GM19438 (cell line): Measurements from ENCODE around the gene WDR62.

Experiments used
- ATAC-seq: cut with Tn5 transposase; IDR thresholded peaks from one replicate; pipeline ENCODE4 v1.9.1; 2021; ENCODE audit warnings: low read depth; ENCODE audit not compliant: unreplicated experiment

Gene WDR62

DNA sequence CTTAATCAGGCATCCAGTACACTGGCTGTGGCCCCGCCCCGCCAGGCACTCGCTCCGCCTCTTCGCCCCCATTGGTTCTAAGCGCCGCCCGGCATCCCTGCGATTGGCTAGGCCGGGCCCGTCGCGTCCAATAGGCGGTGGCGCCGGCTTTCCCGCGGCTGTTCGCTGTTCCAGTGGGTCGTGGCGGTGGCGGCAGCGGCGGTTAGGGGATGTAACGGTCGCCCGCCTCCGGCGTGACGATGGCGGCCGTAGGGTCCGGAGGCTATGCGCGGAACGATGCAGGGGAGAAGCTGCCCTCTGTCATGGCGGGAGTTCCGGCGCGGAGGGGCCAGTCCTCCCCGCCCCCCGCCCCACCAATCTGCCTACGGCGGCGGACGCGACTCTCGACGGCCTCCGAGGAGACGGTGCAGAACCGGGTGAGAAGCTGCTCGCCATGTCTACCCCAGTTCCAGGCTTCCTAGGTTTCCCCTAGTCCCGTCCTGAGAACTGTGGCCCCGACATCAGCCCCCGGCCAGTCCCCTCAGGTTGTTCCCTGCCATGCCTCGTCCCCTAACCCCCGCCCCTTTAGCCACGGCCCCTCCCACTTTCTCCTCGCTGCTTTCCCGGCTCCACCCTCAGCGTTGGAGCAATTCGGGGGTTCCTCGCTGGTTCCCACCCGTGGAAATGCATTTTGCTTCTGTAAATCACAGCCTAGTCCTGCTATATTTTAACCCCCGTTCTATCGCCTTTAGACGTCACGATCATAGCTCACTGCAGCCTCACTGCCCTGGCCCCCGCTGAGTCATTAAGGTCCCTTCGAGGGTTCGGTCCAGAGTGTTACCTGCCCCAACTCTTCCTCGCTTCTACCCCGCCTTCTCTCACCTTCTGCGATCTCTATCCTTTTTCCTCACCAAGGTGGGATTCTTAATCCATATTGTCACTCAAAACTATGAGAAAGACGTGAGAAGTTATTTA, at the start of gene WDR62:
TSS of gene WDR62 (plus strand) at position 165 of the 954 bp plus-strand sequence. CDS start at position 240, 75 bp downstream.
- ATAC-seq: peak; percentile 74

DNA sequence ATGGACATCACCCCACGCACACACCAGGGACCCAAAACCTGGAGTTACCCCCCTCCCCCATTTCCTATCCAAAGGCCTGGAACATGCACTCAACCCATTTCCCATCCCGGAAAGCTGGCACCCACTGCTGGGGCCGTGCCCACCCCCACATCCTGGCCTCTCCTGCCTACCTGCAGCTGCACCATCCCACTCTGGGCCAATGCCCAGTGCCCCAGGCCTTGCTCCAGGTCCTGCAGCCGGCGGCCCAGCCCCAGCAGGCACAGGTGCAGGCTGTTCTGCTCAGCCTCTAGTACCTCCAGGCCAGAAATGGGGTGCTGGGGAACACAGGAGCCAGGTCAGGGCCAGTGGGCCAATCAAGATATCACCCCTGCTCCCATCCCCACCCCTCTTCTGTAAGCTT, 47.7 kb upstream of the WDR62 start:
- ATAC-seq: no peak

DNA sequence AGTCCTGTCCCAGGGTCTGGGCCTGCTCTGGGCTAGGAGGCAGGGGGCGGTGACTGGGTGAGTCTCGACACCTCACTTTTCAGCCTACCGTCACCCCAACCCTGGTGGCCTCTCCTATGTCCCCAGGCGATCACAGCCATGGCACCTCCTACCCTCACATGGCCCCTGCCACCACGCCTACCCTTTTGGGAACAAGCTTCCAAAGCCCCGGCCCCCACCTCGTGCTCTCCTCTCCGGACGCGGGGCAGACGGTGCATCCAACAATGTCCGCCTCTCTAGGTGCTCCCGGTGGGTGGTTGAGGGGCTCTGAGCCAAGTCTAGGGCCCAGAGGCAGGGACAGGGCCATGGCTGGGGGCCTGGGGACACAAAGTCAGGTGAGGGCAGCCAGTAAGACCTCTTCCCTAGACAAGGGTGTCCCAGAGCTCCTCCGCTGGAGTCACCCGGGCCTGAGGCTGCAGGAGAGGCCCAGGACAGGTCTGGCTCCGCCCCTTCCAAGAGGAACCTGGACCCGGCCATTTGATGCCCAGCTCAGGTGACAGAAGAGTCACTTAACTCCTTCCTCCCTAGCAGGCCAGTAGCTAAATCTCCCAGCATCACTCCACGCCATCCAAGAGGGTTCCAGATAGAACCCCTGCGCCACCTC, 46.2 kb upstream of the WDR62 start, which contains the start of gene SYNE4:
TSS of gene SYNE4 (minus strand) at position 478 of the 643 bp plus-strand sequence. CDS start at position 346, 132 bp downstream.
- ATAC-seq: no peak

GRCh38 chr19:36009220-36009619, 45.5 kb upstream of the WDR62 start:
- ATAC-seq: no peak

GRCh38 chr19:36009633-36010379, 44.9 kb upstream of the WDR62 start:
- ATAC-seq: no peak

DNA sequence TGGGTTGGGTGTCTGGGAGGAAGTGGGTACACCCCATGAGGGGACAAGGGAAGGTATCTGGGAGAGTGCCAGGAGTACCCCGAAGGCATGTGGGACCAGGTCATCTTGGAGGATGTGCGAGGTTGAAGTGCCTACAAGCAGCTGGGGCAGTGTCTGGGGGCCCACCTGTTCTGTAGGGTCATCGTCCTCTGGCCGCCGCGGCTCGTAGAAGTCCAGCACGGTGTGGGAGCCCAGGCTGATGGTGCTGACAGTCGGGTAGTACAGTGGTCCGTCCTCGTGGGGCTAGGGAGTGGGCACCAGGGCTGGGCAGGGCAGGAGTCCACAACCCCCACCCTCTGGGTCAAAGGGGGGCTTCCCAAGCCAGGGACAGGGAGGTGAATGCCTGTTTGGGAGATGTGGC, 44.3 kb upstream of the WDR62 start:
- no peak for ATAC-seq

DNA sequence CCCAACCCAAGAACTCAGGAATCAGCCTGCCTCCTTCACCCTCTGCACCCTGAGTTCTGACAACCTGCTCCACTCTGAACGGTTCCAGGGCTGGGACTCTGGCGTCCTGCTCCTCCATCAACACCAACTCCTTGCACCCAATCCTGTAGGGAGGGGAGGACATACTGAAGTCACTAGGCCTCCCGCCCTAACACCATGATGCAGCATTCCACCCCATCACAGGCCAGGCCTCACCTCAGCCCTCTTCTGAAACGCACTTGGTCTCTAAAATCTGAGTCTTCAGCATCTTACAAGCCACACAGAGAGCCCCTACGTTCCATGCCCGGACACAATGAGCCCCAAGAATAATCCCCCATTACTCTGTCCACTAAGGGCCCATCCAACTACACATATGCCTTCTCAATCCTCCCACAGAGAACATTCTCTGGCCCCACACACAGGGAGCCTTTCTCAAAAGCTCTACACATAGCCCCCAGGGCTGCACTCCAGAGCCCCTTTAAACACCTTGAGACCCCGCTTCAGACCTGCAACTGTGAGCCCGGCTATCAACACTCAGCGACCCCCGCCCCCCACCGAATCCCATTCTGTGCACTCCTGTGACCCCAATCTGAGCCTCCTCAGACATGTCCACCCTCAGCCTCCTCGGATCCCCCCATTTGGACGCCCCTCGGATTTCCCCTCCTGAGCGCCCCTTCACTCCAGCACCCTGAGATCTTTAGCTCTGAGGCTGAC, 41.3 kb upstream of the WDR62 start:
- ATAC-seq: no peak

GRCh38 chr19:36014012-36014924, 40.4 kb upstream of the WDR62 start, which contains the start of gene ALKBH6:
TSS of gene ALKBH6 (minus strand) at chr19:36014213. CDS start at chr19:36013397, 816 bp downstream.
- peak; percentile 98 for ATAC-seq

DNA sequence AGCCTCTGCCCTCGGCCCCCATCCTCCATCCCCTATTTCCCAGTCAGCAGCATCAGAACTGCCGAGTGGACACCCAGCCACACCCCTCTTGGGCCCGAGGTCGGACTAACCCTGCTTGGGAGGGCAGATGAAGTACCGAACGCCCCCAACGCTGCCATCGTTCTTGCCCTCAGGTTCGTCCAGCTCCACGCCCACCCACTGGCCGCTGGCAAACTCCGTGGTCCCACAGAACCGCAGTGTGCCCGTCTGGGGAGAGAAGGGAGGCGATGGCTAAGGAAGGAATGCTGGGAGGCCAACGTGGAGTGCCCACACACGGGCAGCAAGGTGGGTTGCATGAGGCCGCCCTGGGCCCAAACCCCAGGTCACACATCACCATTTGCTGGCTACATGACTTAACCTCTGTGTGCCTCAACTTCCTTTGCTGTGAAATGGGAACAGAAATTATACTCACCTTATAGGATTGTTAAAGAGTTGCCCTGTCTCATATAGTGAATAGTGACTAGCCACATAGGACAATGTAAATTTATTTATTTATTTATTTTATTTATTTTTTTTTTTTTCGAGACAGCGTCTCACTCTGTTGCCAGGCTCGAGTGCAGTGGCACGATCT, 35.5 kb upstream of the WDR62 start:
- ATAC-seq: no peak

- ATAC-seq: no peak
These were observed 31.3 kb upstream of the WDR62 start for GRCh38 chr19:36023432-36023831.

GRCh38 chr19:36025541-36025940, 29.2 kb upstream of the WDR62 start:
- ATAC-seq: no peak

DNA sequence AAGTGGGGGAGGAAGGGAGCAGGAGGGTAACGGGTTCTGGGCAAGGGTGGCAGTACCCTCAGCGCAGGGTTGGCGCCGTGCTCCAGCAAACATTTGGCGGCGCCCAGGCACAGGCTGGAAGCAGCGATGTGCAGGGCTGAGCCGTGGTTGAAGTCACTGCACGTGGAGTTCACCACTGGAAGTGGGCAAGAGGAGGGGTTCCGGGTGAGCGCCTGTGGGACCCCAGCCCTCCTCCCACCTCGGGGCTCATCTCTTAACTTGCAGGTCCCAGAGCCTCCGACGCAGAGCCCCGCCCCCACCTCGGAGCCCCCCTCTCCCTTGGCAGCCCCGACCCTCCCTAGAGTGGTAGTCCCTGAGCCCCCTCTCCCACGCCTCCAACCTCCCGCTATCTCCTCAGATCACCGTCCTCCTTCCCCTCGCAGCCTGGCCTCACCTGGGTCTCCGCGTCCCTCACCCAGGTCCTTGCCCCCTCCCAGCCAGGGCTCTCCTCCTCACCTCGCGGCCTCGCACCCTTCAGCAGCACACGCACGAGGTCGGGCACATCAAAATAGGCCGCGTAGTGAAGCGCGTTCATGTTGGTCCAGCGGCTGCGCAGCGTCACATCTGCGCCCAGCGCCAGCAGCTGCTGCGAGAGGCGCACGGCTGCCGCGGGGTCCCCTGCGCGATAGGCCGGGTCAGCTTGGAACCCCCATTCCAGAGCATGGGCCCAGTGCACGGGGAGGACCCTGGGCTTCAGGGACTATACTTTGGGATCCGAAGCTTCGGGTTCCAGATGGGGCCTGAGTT, 28.4 kb upstream of the WDR62 start:
- ATAC-seq: no peak

DNA sequence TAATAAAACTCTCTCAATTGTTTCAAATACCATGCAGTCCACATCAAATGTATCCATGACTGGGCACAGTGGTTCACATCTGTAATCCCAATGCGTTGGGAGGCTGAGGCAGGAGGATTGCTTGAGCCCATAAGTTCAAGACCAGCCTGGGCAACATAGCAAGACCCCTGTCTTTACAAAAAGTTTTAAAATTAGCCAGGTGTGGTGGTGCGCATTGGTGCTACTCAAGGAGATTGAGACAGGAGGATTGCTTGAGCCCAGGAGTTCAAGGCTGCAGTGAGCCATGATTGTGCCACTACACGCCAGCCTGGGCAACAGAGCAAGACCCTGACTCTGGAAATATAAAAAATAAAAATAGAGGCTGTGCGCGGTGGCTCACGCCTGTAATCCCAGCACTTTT, 27.0 kb upstream of the WDR62 start:
- no peak for ATAC-seq

DNA sequence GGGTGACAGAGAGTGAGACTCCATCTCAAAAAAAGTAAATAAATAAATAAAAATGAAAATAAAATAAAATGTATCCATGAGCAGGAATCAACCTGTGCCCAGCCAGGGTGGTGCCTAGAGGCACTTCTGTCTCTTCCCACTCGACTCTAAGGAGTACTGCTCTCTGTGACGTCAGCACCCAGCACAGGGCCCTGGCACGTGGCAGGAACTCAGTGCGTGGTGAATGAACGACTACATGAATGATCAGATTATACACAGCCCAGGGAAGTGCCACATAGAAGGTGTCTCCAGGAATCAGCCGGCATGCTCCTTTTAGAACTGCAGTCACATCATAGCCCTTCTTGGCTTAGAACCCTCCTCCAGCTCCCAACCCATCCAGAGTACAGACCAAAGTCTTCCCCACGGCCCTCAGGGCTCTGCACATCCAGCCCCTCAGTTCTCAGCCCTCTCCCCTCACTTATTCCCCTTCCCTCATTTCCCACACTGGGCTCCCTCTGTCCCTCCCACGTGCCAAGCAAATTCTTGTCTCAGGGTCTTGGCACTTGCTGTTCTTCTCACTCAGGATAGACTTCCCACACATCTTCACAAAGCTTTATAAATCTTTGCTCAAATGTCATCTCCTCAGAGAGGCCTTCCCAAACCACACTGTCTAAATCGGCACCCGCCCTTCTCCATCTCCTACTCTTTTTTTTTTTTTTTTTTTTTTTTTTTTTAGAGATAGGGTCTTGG, 26.2 kb upstream of the WDR62 start:
- ATAC-seq: no peak

DNA sequence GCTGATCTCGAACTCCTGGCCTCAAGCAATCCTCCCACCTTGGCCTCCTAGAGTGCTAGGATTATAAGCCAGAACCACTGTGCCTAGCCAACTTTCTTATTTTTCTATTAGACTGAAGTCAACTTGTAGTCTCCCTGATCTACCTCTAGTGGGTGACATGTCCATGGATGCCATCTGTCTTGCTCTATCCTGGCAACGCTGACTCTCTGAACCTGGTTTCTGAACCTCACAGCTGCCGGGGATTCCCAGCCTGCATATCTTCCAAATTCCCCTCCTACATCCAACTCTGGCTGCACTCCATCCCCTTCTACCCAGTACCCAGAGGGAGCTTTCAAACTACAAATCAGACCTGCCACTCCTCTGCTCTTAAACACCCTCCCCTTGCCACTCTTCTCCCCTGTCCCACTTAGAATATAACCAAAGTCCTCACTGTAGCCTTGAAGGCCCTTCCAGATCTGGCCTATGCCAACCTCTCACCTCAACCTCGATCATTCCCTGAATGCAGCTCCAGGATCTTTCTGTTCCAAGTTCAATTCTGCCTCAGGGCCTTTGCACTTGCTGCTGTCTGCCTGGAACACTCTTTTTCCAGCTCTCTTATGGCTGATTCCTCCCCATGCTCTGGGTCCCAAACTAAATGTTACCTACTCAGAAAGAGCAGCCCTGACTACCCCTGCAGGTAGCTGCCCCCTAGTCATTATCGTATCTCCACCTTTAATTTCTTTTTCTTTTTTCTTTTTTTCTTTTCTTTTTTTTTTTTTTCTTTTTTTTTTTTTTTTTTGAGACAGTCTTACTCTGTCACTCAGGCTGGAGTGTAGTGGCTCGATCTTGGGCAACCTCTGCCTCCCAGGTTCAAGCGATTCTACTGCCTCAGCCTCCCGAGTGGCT, 24.2 kb upstream of the WDR62 start:
- ATAC-seq: no peak

DNA sequence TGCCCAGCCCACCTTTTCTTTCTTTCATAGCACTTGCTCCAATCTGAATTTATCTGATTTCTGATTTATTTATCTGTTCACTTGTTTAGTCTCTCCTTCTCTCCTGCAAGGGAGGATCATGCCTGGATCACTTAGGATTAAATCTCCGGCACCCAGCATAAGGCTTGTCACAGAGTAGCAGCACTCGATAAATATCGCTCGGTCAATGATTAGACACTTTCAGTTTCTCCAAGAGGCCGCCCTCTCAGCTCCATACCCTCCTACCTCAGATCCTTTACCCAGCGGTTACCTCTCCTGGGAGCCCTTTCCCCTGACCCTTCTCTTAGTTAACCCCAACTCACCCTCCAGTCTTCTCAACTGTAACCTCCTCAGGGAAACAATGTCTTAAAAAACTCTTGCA, 23.4 kb upstream of the WDR62 start:
- no peak for ATAC-seq
